HL-60/S4 (cell line): ENCODE measurements around the gene SLC9A6.
"Not testable (repeated sequence)": the region's sequence is repeated elsewhere in the genome, so short reads cannot be mapped to it uniquely, and the experiment has no call there.

Experiments
- in situ Hi-C: fragments of 300-500 bp; cut with MboI; formaldehyde crosslinking; loops from 2 replicates; pipeline ENCODE4 v1.14.3; 2022; ENCODE audit warnings: low sequenced_read_pairs

The SLC9A6 gene

GRCh38 chrX:136061286-136061685, 76.1 kb downstream of the SLC9A6 start:
- in situ Hi-C loops = no loop called here

GRCh38 chrX:136061696-136062095, 76.5 kb downstream of the SLC9A6 start:
- in situ Hi-C loops = no loop called here

- in situ Hi-C loops = no loop called here
These were observed 78.3 kb downstream of the SLC9A6 start for GRCh38 chrX:136063340-136064079.

DNA sequence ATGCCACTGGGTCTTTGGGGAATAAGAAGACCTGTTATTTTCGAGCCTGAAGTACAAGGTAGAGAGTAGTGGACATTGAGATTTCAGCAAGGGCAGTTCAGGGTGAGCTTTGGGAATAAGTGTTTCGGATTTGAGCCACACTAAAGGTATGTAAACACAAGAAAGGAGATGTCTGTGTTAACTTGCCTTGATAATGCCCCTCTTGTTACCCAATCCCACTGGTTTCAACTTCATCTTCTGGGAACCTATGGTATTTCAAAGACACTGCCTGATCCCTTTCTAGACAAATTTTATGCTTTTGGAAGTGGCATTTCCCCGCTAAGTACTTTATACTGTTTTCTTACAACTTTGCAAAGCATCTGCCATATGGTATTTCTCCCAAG, 79.4 kb downstream of the SLC9A6 start:
- in situ Hi-C loops = no loop called here

- in situ Hi-C loops = no loop called here
These were observed 79.9 kb downstream of the SLC9A6 start for GRCh38 chrX:136065044-136065671.

- in situ Hi-C loops = no loop called here
These were observed 81.9 kb downstream of the SLC9A6 start for GRCh38 chrX:136067097-136067496.

DNA sequence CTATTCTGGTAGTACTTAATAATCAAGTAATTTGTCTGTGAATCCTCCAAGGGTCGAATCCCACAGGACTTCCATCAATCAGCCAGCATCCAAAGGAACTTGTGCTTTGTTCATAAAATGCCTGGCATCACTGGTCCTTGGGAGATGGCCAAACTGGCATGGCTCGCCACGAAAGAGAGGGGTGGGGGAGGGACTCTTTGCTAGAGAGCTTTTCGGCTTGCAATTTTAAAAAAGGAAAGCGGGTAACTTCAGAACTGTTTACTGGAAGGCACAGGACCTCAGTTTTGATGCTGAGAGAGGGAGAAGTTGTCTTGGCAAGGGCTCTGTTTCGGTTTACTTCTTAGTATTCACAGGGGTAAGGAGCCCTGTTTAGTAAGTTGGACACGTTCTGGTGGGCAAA, 82.7 kb downstream of the SLC9A6 start:
- in situ Hi-C loops = no loop called here

DNA sequence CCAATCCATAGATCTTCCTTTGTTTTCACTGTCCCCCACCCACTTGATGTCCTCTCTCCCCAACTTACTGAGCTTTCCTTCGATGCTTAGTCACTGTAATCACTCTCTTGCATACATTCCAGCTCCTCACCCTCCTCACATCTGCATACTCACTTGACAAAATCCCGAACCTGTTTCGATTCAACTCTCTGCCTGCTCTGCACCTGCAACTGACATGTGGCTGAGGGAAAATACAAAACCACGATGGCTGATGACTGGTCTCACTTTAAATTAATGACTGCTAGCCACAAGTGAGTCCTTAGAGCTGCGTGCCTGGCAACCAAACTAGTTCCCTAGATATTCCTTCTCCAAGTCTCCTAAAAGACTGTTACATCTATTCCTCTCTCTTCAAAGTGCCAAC, 91.7 kb downstream of the SLC9A6 start:
- in situ Hi-C loops = no loop called here

DNA sequence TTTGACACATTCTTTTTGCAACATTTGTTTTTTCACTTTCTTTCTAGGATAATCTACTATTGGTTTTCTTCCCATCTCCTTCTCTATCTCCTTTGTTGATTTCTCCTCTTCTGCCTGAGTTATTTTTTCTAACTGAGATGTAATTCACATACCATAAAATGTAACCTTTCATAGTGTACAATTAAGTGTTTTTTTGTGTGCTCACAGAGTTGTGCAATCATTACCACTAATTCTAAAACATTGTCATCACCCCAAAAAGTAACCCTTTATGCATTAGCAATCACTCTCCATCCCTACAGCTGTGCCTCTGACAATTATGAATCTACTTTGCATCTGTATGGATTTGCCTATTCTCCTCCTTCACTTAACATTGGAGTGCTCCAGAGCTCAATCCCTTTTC, 95.5 kb downstream of the SLC9A6 start:
- in situ Hi-C loops = no loop called here

DNA sequence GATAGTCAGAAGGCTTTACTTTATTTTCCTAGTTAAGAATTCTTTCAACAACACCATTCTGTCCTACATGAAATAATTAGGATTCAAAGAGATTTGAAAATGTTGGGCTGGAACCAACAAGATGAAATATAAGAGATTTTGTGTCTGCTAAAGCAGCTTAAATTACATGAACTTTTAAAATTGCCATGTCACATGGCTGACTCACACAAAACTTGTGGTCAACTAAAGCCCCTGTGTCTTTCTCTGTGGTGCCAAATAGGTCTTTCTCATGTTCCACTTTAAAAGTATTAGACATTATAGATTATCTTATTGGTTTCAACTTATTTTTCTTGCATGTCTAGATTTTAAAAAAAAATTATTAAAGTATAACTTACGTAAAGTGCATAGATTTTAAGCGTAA, 101.3 kb downstream of the SLC9A6 start:
- in situ Hi-C loops = no loop called here

GRCh38 chrX:136091898-136092297, 106.7 kb downstream of the SLC9A6 start:
- in situ Hi-C loops = not testable (repeated sequence)

- in situ Hi-C loops = no loop called here
These were observed 109.7 kb downstream of the SLC9A6 start for GRCh38 chrX:136094962-136095361.
